ENCODE results near the gene PPP6C.

The PPP6C gene

GRCh38 chr9:125106285-125106893, 83.2 kb downstream of the PPP6C start:
- Mint-ChIP-seq H3K27ac (no peak overlapping the region), H3K9me3 (no peaks in the 10 kb centered on the region)
- DNase-seq = no peak

GRCh38 chr9:125103770-125104460, 85.7 kb downstream of the PPP6C start:
- Mint-ChIP-seq H3K27me3 (no peaks in the 10 kb centered on the region), H3K36me3 (ENCODE audit: low read depth) (no peaks in the 10 kb centered on the region), H3K4me3 (no peak overlapping the region), H3K4me1 (no peaks in the 10 kb centered on the region), H3K27ac (no peak overlapping the region), H3K9me3 (no peaks in the 10 kb centered on the region)
- ATAC-seq = no peak
- DNase-seq = no peak

More at GRCh38 chr9:125106285-125106893, 83.2 kb downstream of the PPP6C start:
- no peak for ATAC-seq
- Mint-ChIP-seq H3K4me1 (peaks cover 2% of the 10 kb centered on the region), H3K4me3 (no peak overlapping the region), H3K36me3 (ENCODE audit: low read depth) (no peaks in the 10 kb centered on the region), H3K27me3 (no peaks in the 10 kb centered on the region)

- H3K9me3 Mint-ChIP-seq = no peaks in the 10 kb centered on the region
- no peak overlapping the region for H3K4me3 Mint-ChIP-seq
- no peak for DNase-seq
- H3K4me1 Mint-ChIP-seq = no peaks in the 10 kb centered on the region
- H3K27ac Mint-ChIP-seq = no peak overlapping the region
- H3K27me3 Mint-ChIP-seq = no peaks in the 10 kb centered on the region
- no peak for ATAC-seq
- H3K36me3 Mint-ChIP-seq (ENCODE audit: low read depth) = no peaks in the 10 kb centered on the region
Measured at GRCh38 chr9:125103021-125103420, 86.6 kb downstream of the PPP6C start.

GRCh38 chr9:125100822-125101221, 88.8 kb downstream of the PPP6C start:
- no peaks in the 10 kb centered on the region for H3K27me3 Mint-ChIP-seq
- no peak overlapping the region for H3K27ac Mint-ChIP-seq
- no peaks in the 10 kb centered on the region for H3K4me1 Mint-ChIP-seq

GRCh38 chr9:125099816-125100215, 89.8 kb downstream of the PPP6C start:
- Mint-ChIP-seq H3K4me3 (no peak overlapping the region), H3K9me3 (peaks cover 5% of the 10 kb centered on the region), H3K27ac (no peak overlapping the region), H3K4me1 (no peaks in the 10 kb centered on the region), H3K27me3 (no peaks in the 10 kb centered on the region), H3K36me3 (ENCODE audit: low read depth) (peaks cover 12% of the 10 kb centered on the region)
- no peak for DNase-seq
- no peak for ATAC-seq

More at GRCh38 chr9:125100822-125101221, 88.8 kb downstream of the PPP6C start:
- DNase-seq (no peak), ATAC-seq (no peak)
- Mint-ChIP-seq H3K36me3 (ENCODE audit: low read depth) (peaks cover 7% of the 10 kb centered on the region), H3K9me3 (peaks cover 5% of the 10 kb centered on the region), H3K4me3 (no peak overlapping the region)
